ENCODE data around the gene CSGALNACT2. TPM values are rescaled to one million over a fixed set of nuclear protein-coding genes. Genes with fewer than 3 reads are reported as not detected.

The CSGALNACT2 gene
- total RNA-seq, 1 experiment from 2014 or later = 8.9 TPM

DNA sequence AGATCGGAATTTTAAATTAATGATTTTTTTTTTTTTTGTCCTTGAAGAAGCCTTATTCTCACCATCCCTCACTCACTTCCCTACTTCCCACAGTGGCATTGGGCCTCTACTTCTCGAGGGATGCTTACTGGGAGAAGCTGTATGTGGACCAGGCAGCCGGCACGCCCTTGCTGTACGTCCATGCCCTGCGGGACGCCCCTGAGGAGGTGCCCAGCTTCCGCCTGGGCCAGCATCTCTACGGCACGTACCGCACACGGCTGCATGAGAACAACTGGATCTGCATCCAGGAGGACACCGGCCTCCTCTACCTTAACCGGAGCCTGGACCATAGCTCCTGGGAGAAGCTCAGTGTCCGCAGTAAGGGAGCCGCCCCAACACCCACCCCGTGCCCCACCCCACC lies 37.9 kb upstream of the CSGALNACT2 start:
- Histone ChIP-seq H3K23me2 (ENCODE audit: insufficient read length, low read depth, low read length, poor library complexity, severe bottlenecking) (peaks cover 6% of the 10 kb centered on the region), H3K9me3 (ENCODE audit: control insufficient read depth, low read depth, low read length) (no peaks in the 10 kb centered on the region), H3K79me1 (ENCODE audit: insufficient read depth, low read depth, low read length, poor library complexity, severe bottlenecking) (no peaks in the 10 kb centered on the region), H2AK5ac (ENCODE audit: insufficient read length, low read length) (no peak overlapping the region), H2BK20ac (ENCODE audit: low read depth, low read length, poor library complexity, severe bottlenecking) (no peak overlapping the region), H3K14ac (ENCODE audit: insufficient read depth, low read length) (no peak overlapping the region), H2BK120ac (ENCODE audit: low read depth, low read length, poor library complexity, severe bottlenecking) (no peak overlapping the region), H4K5ac (ENCODE audit: insufficient read length, low read depth, low read length) (no peak overlapping the region), H2AFZ (ENCODE audit: low read length) (no peak overlapping the region), H4K20me1 (ENCODE audit: control insufficient read depth, insufficient read depth, insufficient read length) (no peaks in the 10 kb centered on the region), H4K91ac (ENCODE audit: insufficient read length, low read depth, low read length) (no peak overlapping the region), H2BK12ac (ENCODE audit: insufficient read length, low read depth, low read length) (no peak overlapping the region), H3K9ac (ENCODE audit: extremely low read depth, insufficient read length, low read length) (no peak overlapping the region), H2BK15ac (ENCODE audit: low read depth, low read length) (no peak overlapping the region), H4K8ac (replicated peaks; ENCODE audit: insufficient read length, low read depth, low read length) (no peak overlapping the region), H3K4me2 (ENCODE audit: insufficient read depth, insufficient read length, low read length) (no peak overlapping the region), H3K4ac (ENCODE audit: low read depth, low read length) (no peak overlapping the region), H3K56ac (ENCODE audit: insufficient read length, low read depth, low read length) (no peak overlapping the region), H3K23ac (ENCODE audit: insufficient read length, low read depth, low read length) (no peak overlapping the region), H3K18ac (ENCODE audit: insufficient read length, low read depth, low read length) (no peak overlapping the region), H3K79me2 (ENCODE audit: insufficient read depth, low read length) (no peaks in the 10 kb centered on the region), H3K27me3 (ENCODE audit: insufficient read depth, low read length) (no peaks in the 10 kb centered on the region; the same call in 1 of the 2 replicates), H3K4me1 (ENCODE audit: insufficient read depth, low read length) (no peaks in the 10 kb centered on the region), H3T11ph (ENCODE audit: low read length) (no peak overlapping the region), H2BK5ac (ENCODE audit: insufficient read length, low read length) (no peak overlapping the region), H3K27ac (ENCODE audit: insufficient read length, low read depth, low read length) (no peak overlapping the region)
- TF ChIP-seq, protein P1, sequence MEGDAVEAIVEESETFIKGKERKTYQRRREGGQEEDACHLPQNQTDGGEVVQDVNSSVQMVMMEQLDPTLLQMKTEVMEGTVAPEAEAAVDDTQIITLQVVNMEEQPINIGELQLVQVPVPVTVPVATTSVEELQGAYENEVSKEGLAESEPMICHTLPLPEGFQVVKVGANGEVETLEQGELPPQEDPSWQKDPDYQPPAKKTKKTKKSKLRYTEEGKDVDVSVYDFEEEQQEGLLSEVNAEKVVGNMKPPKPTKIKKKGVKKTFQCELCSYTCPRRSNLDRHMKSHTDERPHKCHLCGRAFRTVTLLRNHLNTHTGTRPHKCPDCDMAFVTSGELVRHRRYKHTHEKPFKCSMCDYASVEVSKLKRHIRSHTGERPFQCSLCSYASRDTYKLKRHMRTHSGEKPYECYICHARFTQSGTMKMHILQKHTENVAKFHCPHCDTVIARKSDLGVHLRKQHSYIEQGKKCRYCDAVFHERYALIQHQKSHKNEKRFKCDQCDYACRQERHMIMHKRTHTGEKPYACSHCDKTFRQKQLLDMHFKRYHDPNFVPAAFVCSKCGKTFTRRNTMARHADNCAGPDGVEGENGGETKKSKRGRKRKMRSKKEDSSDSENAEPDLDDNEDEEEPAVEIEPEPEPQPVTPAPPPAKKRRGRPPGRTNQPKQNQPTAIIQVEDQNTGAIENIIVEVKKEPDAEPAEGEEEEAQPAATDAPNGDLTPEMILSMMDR (conservative IDR thresholded peaks at IDR 0.05) = no peak
- Mint-ChIP-seq H3K27ac (no peak overlapping the region), H3K36me3 (ENCODE audit: insufficient read depth in 1 of 3, low read depth in 3 of 3) (peaks cover 0 to 4% (median 2%) of the 10 kb centered on the region in 3 experiments; a peak in 3 of 7 replicates), H3K27me3 (ENCODE audit: low read depth) (peaks cover 31% of the 10 kb centered on the region), H3K4me1 (peaks cover 3 to 4% of the 10 kb centered on the region in 2 experiments; a peak in 3 of 4 replicates), H3K9me3 (0 out of 5 replicates have a peak, but pooled peaks cover 0 to 2% of the 10 kb centered on the region in 2 experiments), H3K4me3 (no peak overlapping the region)
- WGBS (ENCODE audit: extremely low coverage, insufficient read length, low lambda C conversion rate) = no CpG with 5 or more reads among the region's 17 CpGs
- DNase-seq = no peak
